HG02885 (cell line): ENCODE measurements around the gene CD300A.
"Not testable (repeated sequence)": the region's sequence is repeated elsewhere in the genome, so short reads cannot be mapped to it uniquely, and the experiment has no call there.

Source experiments
- ATAC-seq: cut with Tn5 transposase; IDR thresholded peaks from one replicate; pipeline ENCODE4 v1.9.1; 2021; ENCODE audit warnings: mild to moderate bottlenecking; ENCODE audit not compliant: unreplicated experiment, poor library complexity

The CD300A gene

GRCh38 chr17:74515941-74516340, 49.5 kb downstream of the CD300A start:
- no peak for ATAC-seq

GRCh38 chr17:74516561-74517328, 50.3 kb downstream of the CD300A start:
- ATAC-seq: no peak

GRCh38 chr17:74518413-74518981, 52.1 kb downstream of the CD300A start:
- ATAC-seq: not testable (repeated sequence)

GRCh38 chr17:74520016-74520434, 53.6 kb downstream of the CD300A start:
- ATAC-seq: no peak

GRCh38 chr17:74520790-74521480, 54.5 kb downstream of the CD300A start:
- no peak for ATAC-seq

GRCh38 chr17:74521701-74522201, 55.3 kb downstream of the CD300A start:
- ATAC-seq: no peak

- ATAC-seq: no peak
Observed at GRCh38 chr17:74522381-74523105, 56.1 kb downstream of the CD300A start.

GRCh38 chr17:74523308-74523707, 56.9 kb downstream of the CD300A start:
- ATAC-seq: no peak

GRCh38 chr17:74524653-74525464, 58.4 kb downstream of the CD300A start:
- no peak for ATAC-seq

- no peak for ATAC-seq
Observed at GRCh38 chr17:74525465-74525725, 59.0 kb downstream of the CD300A start.

- no peak for ATAC-seq
Observed at GRCh38 chr17:74525781-74526288, 59.4 kb downstream of the CD300A start.

GRCh38 chr17:74526681-74527080, 60.2 kb downstream of the CD300A start:
- ATAC-seq: no peak

- no peak for ATAC-seq
Observed at GRCh38 chr17:74527081-74527480, 60.6 kb downstream of the CD300A start.

GRCh38 chr17:74527756-74528155, 61.3 kb downstream of the CD300A start:
- no peak for ATAC-seq

- ATAC-seq: peak; percentile 67
Observed at GRCh38 chr17:74528491-74529199, 62.2 kb downstream of the CD300A start.

GRCh38 chr17:74529243-74529642, 62.8 kb downstream of the CD300A start:
- no peak for ATAC-seq

- no peak for ATAC-seq
Observed at GRCh38 chr17:74530831-74531150, 64.4 kb downstream of the CD300A start.

- ATAC-seq: no peak
Observed at GRCh38 chr17:74531231-74531761, 64.9 kb downstream of the CD300A start, which contains the start of gene CD300LB. Gene CD300LB (minus strand): TSS chr17:74531475. CDS start chr17:74531350, 125 bp downstream.

GRCh38 chr17:74532115-74532514, 65.7 kb downstream of the CD300A start:
- no peak for ATAC-seq
